ENCODE results near the gene PHETA1. TPM values are rescaled to one million over a fixed set of nuclear protein-coding genes. Genes with fewer than 3 reads are reported as not detected.

PHETA1 gene
- total and polyA plus RNA-seq, 2 of the 13 experiments (the other 11 are each of a cell fraction or from before 2014, with no cell fraction given) = 11.3 to 20.8 TPM

- intact Hi-C loops (cut with micrococcal nuclease; ENCODE audit: unreplicated experiment) (no loop called here), in situ Hi-C loops (cut with HindIII; ENCODE audit: extremely low pct_ligation_motif_present, low pct_unique_long_range_greater_than_20kb) (no loop called here)
- WGBS (ENCODE audit: low lambda C conversion rate) = 55% methylated on average over 9 of the region's 18 CpGs
Measured at GRCh38 chr12:111347891-111348644, 20.8 kb downstream of the PHETA1 start.

GRCh38 chr12:111344254-111344875 lies 24.5 kb downstream of the PHETA1 start:
- no peak overlapping the region for H3K27ac ChIP-seq (ENCODE audit: extremely low read length, insufficient read depth, low read length)
- H4K20me1 ChIP-seq (ENCODE audit: insufficient read depth, low read length) = no peaks in the 10 kb centered on the region
- in situ Hi-C loops (cut with HindIII; ENCODE audit: extremely low pct_ligation_motif_present, low pct_unique_long_range_greater_than_20kb) (no loop called here), intact Hi-C loops (cut with micrococcal nuclease; ENCODE audit: unreplicated experiment) (no loop called here)
- H3K27me3 ChIP-seq (ENCODE audit: control insufficient read depth in 1 of 2, insufficient read depth in 2 of 2, low read length in 2 of 2) = peaks cover 3 to 10% of the 10 kb centered on the region in 2 experiments; a peak in 1 of 5 replicates
- H3K4me3 ChIP-seq (replicated peaks in 1 of 3; ENCODE audit: insufficient read depth in 1 of 3, low read depth in 2 of 3, low read length in 3 of 3) = no peak overlapping the region
- ATAC-seq (no peak), DNase-seq (ENCODE audit: low spot score) (no peak), FAIRE-seq (no peak)
- no peaks in the 10 kb centered on the region for H3K79me2 ChIP-seq (ENCODE audit: insufficient read depth, low read length)
- no peak overlapping the region for H3K4me2 ChIP-seq (ENCODE audit: low read depth, low read length)
- ChIA-PET POLR2A (no interaction called here), CTCF (ENCODE audit: low intra/inter-chr PET ratio, low total read pairs) (no interaction called here)
- H3K9me3 ChIP-seq (ENCODE audit: low read length) = peaks cover 5% of the 10 kb centered on the region
- H3K36me3 ChIP-seq (replicated peaks in 1 of 2; ENCODE audit: control insufficient read depth in 1 of 2, insufficient read depth in 2 of 2, low read length in 2 of 2) = no peaks in the 10 kb centered on the region
- no peak for TF ChIP-seq ZNF616 (CRISPR knock-in tag; IDR thresholded peaks at IDR 0.05; ENCODE audit: low read depth)
- TF ChIP-seq MAFK (conservative IDR thresholded peaks at IDR 0.05 in 1 of 2, IDR thresholded peaks at IDR 0.05 in 1 of 2; ENCODE audit: low read length in 2 of 2) = no peak
- TF ChIP-seq AHR (CRISPR knock-in tag; IDR thresholded peaks at IDR 0.05) = no peak
- no peak for TF ChIP-seq ZNF652 (CRISPR knock-in tag; IDR thresholded peaks at IDR 0.05; ENCODE audit: borderline replicate concordance, low read depth)
- no peak for TF ChIP-seq MATR3 (CRISPR knock-in tag; IDR thresholded peaks at IDR 0.05)
- TF ChIP-seq DMAP1 (CRISPR knock-in tag; IDR thresholded peaks at IDR 0.05) = no peak
- TF ChIP-seq DPF2 (CRISPR knock-in tag; IDR thresholded peaks at IDR 0.05; ENCODE audit: borderline replicate concordance, low read depth) = no peak
- TF ChIP-seq RERE (CRISPR knock-in tag; IDR thresholded peaks at IDR 0.05; ENCODE audit: low read depth) = no peak
- no peaks in the 10 kb centered on the region for H3K4me1 ChIP-seq (ENCODE audit: insufficient read depth, low read length)
- no TSS peak for BruUV-seq (replicated peaks)
- no peak overlapping the region for H2AFZ ChIP-seq (ENCODE audit: low read length)
- 0% methylated on average over 4 of the region's 4 CpGs for WGBS (ENCODE audit: low lambda C conversion rate)
- no peak overlapping the region for H3K9ac ChIP-seq (ENCODE audit: insufficient read depth, low read depth, low read length)

More at GRCh38 chr12:111347891-111348644, 20.8 kb downstream of the PHETA1 start:
- CTCF ChIA-PET (ENCODE audit: low intra/inter-chr PET ratio, low total read pairs) = no interaction called here
- POLR2A ChIA-PET = no interaction called here
- Histone ChIP-seq H2AFZ (ENCODE audit: low read length) (no peak overlapping the region), H3K4me1 (ENCODE audit: insufficient read depth, low read length) (no peaks in the 10 kb centered on the region), H3K9ac (ENCODE audit: insufficient read depth, low read depth, low read length) (no peak overlapping the region), H3K9me3 (ENCODE audit: low read length) (peaks cover 5% of the 10 kb centered on the region), H3K4me3 (replicated peaks in 1 of 3; ENCODE audit: insufficient read depth in 1 of 3, low read depth in 2 of 3, low read length in 3 of 3) (no peak overlapping the region), H3K4me2 (ENCODE audit: low read depth, low read length) (no peak overlapping the region), H4K20me1 (ENCODE audit: insufficient read depth, low read length) (no peaks in the 10 kb centered on the region), H3K79me2 (ENCODE audit: insufficient read depth, low read length) (no peaks in the 10 kb centered on the region), H3K27me3 (ENCODE audit: control insufficient read depth in 1 of 2, insufficient read depth in 2 of 2, low read length in 2 of 2) (peaks cover 1 to 12% of the 10 kb centered on the region in 2 experiments; a peak in 1 of 5 replicates), H3K27ac (ENCODE audit: extremely low read length, insufficient read depth, low read length) (no peak overlapping the region), H3K36me3 (replicated peaks in 1 of 2; ENCODE audit: control insufficient read depth in 1 of 2, insufficient read depth in 2 of 2, low read length in 2 of 2) (no peaks in the 10 kb centered on the region)
- DNase-seq (ENCODE audit: low spot score) (no peak), FAIRE-seq (no peak), ATAC-seq (no peak)
- TF ChIP-seq ZNF354B (CRISPR knock-in tag; IDR thresholded peaks at IDR 0.05) = peak; percentile 71; the same call in 1 of the 2 replicates
- no peak for TF ChIP-seq FOXO1 (CRISPR knock-in tag; IDR thresholded peaks at IDR 0.05)
- BruUV-seq (replicated peaks) = no TSS peak
